PC-9 (cell line): Measurements from ENCODE around the gene MYEF2.

Experiments used
- CTCF ChIP-seq: fragments of 200-600 bp; sonication (generic); conservative IDR thresholded peaks from 2 replicates; pipeline ENCODE4 v1.6.1; 2017; ENCODE audit warnings: mixed run types, antibody characterized with exemption, mild to moderate bottlenecking, moderate library complexity
- EZH2 ChIP-seq: fragments of 200-600 bp; sonication (generic); IDR thresholded peaks from 2 replicates; pipeline ENCODE4 v1.8.0; 2017; ENCODE audit warnings: antibody characterized with exemption, low read depth

- TF ChIP-seq CTCF (no peak), EZH2 (no peak)
These were observed 7.4 kb upstream of the MYEF2 start for GRCh38 chr15:48185529-48185928.
